GM21528 (cell line): ENCODE data around the gene GAL3ST3.

ENCODE experiments used
- ATAC-seq: cut with Tn5 transposase; IDR thresholded peaks from one replicate; pipeline ENCODE4 v1.9.1; 2021; ENCODE audit warnings: mild to moderate bottlenecking, moderate library complexity; ENCODE audit not compliant: unreplicated experiment, low FRiP score

Gene GAL3ST3

DNA sequence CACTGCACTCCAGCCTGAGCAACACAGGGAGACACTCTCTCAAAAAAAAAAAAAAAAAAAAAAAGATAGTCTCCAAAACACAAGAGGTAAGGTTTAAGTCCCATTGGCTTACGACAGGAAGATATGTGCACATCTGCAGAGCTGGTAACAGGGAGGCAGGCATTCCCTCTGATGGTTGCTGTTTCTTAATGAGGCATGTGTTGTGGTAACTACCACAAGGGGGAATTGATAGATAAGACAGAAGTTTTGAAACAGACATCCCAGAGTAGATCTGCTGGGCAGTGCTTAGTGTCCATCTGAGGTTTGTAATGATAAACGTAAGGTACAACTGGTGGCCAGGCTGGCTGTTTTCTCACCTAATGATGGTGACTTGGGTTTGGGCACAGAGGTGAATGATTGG is 51.7 kb downstream of the GAL3ST3 start:
- ATAC-seq = no peak

- no peak for ATAC-seq
Measured at GRCh38 chr11:65992056-65992455, 56.9 kb downstream of the GAL3ST3 start.
